Progenitor cell of endocrine pancreas (in vitro differentiated cells): ENCODE results near the gene PTGIS. TPM values are rescaled to one million over a fixed set of nuclear protein-coding genes. Genes with fewer than 3 reads are reported as not detected.

Experiments used
- DNase-seq: peaks from one replicate; pipeline ENCODE4 v3.0.0; 2021; ENCODE audit warnings: low spot score; ENCODE audit not compliant: unreplicated experiment
- H3K27ac Mint-ChIP-seq: 2 replicates; pipeline ENCODE4 v1.8.0; 2021; ENCODE audit warnings: mild to moderate bottlenecking, moderate library complexity, mixed read lengths
- H3K27me3 Mint-ChIP-seq: 2 replicates; pipeline ENCODE4 v1.8.0; 2021; ENCODE audit warnings: mixed read lengths
- H3K36me3 Mint-ChIP-seq: 2 replicates; pipeline ENCODE4 v1.8.0; 2022; ENCODE audit warnings: mixed read lengths; ENCODE audit not compliant: insufficient read depth
- H3K4me1 Mint-ChIP-seq: 2 replicates; pipeline ENCODE4 v1.8.0; 2021; ENCODE audit warnings: low read depth, mixed read lengths
- H3K4me3 Mint-ChIP-seq: 2 replicates; pipeline ENCODE4 v1.8.0; 2021; ENCODE audit warnings: low read depth, mild to moderate bottlenecking, moderate library complexity, mixed read lengths
- H3K9me3 Mint-ChIP-seq: 2 replicates; pipeline ENCODE4 v1.8.0; 2021; ENCODE audit warnings: low read depth, mixed read lengths
- total RNA-seq: library from RNA; stranded (reverse); gene quantifications from 2 replicates; pipeline ENCODE4 v1.2.1, GENCODE V29; 2021
- TF ChIP-seq, protein P1 (sequence below): fragments of 200-600 bp; sonication (generic); IDR thresholded peaks from one replicate; pipeline ENCODE4 v1.5.0; 2021; ENCODE audit warnings: antibody characterized with exemption, mild to moderate bottlenecking; ENCODE audit not compliant: unreplicated experiment

Gene PTGIS
- total RNA-seq, 1 donor from 2014 or later, result 19.3 TPM

DNA sequence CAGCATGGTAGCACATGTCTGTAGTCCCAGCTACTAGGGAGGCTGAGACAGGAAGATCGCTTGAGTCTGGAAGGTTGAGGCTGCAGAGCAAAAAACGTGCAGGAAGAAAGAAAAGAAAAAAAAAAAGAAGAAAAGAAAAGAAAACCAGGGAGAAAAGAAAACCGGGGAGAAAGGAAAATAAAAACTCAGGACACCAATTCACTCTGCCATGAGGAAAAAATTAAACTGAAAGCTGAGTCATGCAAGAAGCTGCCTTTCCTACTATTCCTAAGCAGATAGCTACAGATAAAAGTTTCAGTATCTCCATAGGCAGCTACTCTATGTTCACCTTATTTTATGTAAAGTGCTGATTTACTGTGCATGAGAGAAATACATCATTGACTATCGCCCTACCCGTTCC, 10.5 kb downstream of the PTGIS start:
- no peak for DNase-seq
- H3K4me3 Mint-ChIP-seq, result no peak overlapping the region
- peaks cover 18% of the 10 kb centered on the region for H3K36me3 Mint-ChIP-seq
- H3K27ac Mint-ChIP-seq, result no peak overlapping the region
- H3K9me3 Mint-ChIP-seq, result peaks cover 8% of the 10 kb centered on the region
- TF ChIP-seq, protein P1, sequence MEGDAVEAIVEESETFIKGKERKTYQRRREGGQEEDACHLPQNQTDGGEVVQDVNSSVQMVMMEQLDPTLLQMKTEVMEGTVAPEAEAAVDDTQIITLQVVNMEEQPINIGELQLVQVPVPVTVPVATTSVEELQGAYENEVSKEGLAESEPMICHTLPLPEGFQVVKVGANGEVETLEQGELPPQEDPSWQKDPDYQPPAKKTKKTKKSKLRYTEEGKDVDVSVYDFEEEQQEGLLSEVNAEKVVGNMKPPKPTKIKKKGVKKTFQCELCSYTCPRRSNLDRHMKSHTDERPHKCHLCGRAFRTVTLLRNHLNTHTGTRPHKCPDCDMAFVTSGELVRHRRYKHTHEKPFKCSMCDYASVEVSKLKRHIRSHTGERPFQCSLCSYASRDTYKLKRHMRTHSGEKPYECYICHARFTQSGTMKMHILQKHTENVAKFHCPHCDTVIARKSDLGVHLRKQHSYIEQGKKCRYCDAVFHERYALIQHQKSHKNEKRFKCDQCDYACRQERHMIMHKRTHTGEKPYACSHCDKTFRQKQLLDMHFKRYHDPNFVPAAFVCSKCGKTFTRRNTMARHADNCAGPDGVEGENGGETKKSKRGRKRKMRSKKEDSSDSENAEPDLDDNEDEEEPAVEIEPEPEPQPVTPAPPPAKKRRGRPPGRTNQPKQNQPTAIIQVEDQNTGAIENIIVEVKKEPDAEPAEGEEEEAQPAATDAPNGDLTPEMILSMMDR, result no peak
- no peaks in the 10 kb centered on the region for H3K27me3 Mint-ChIP-seq
- H3K4me1 Mint-ChIP-seq, result peaks cover under 1% of the 10 kb centered on the region

DNA sequence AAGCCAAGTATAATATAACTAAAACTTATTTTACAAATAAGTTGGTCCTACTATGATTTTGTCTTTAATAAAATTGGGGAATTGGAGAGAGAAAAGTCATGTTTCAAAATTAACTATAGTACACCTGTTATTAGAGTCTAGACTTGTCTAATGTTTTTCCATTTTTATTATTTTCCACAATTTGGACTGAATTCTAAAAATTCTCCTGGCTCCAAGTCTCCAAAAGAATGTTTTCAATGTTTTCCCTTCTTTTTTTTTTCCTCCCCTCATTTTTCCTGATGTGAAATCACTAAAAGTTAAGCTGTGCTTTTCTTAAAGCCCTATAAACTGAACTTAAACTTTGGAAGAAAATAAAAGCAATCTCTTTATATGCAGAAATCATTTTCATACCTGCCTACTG, 11.3 kb downstream of the PTGIS start:
- Mint-ChIP-seq H3K9me3 (peaks cover 8% of the 10 kb centered on the region), H3K27ac (no peak overlapping the region), H3K4me3 (no peak overlapping the region), H3K27me3 (no peaks in the 10 kb centered on the region), H3K4me1 (peaks cover 3% of the 10 kb centered on the region), H3K36me3 (peaks cover 18% of the 10 kb centered on the region)
- no peak for DNase-seq
- TF ChIP-seq, protein P1, result no peak

DNA sequence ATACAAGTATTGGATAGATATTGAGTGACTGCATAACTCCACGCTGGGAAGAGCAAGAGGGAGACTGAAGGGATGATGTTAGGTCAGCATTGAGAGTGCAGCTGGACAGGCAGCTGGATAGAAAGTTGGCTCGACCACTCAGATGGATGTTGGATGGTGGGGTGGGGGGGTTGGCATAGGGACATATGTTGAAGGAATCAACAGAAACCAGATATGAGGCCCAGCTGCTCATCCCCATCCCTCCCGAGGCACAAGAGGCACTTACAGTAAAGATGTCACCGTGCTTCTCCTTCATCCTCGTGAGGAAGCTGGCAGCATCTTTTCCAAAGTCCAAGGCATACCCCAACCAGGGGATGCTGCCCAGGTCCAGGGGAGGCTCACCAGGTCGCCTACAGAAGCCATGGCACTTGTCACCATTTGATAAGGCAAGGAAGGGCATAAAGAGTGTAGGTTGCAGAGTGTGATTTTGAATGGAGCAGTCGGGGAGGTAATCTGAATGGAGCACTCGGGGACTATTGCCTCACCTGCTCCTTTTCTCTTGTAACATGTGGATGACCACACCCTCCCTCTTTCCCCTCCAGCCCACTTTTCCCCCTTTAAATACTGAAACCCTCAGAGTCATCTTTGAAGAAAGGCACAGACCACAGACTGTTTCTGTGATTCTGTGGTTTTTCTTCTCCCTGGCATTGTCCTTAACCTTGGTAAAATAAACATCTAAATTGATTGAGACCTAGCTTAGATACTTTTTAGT, 18.0 kb downstream of the PTGIS start:
- DNase-seq, result no peak
- TF ChIP-seq, protein P1, result no peak
- Mint-ChIP-seq H3K36me3 (peaks cover 10% of the 10 kb centered on the region), H3K4me1 (peaks cover 12% of the 10 kb centered on the region), H3K27ac (no peak overlapping the region), H3K9me3 (peaks cover 4% of the 10 kb centered on the region), H3K27me3 (no peaks in the 10 kb centered on the region), H3K4me3 (no peak overlapping the region)

DNA sequence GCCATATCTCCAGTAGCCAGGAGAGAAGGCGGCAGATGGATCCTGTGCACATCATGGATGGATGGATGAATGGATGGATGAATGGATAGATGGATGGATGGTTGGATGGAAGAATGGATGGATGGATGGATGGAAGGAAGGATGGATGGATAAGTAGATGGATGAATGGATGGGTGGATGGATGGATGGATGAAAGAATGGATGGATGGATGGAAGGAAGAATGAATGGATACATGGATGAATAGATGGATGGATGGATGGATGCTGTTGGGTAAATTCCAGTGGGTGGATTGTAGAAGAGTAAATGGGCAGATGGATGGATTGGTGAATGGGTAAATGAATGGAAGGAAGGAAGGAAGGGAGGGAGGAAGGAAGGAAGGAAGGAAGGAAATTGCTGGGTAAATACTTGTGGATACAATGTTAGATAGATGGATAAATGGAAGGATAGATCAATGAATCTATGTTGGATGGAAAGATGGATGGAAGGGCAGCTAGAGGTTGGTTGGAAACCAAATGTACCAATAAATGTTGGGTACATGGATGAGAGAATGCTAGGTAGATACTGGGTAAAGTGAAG, 19.5 kb downstream of the PTGIS start:
- H3K4me3 Mint-ChIP-seq, result no peak overlapping the region
- H3K27ac Mint-ChIP-seq, result no peak overlapping the region
- TF ChIP-seq, protein P1, result no peak
- no peaks in the 10 kb centered on the region for H3K27me3 Mint-ChIP-seq
- no peak for DNase-seq
- H3K9me3 Mint-ChIP-seq, result peaks cover 4% of the 10 kb centered on the region
- H3K4me1 Mint-ChIP-seq, result peaks cover 12% of the 10 kb centered on the region
- peaks cover 10% of the 10 kb centered on the region for H3K36me3 Mint-ChIP-seq

DNA sequence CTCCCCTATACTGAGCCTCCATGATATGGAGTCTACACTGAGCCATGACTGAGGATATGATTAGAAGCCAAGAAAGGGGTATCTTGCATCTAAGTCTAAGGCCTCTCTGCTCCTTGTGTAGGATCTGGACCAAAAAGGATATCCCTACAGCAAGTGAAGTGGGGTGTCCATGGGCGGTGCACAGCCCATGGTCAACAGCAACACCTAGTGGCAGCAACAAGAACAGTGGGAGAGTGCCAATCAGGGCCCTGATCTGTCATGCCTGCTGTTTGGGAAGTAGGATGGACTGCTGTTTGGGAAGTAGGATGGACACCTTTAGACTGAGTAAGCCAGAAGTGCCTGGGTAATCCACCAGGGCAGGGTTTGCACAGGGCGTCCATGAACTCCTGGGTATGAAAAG, 22.4 kb downstream of the PTGIS start:
- H3K4me1 Mint-ChIP-seq, result peaks cover 2% of the 10 kb centered on the region
- no peak overlapping the region for H3K27ac Mint-ChIP-seq
- no peaks in the 10 kb centered on the region for H3K27me3 Mint-ChIP-seq

More for the DNA sequence above, 22.4 kb downstream of the PTGIS start:
- Mint-ChIP-seq H3K4me3 (no peak overlapping the region), H3K9me3 (peaks cover 4% of the 10 kb centered on the region), H3K36me3 (peaks cover 13% of the 10 kb centered on the region)
- no peak for DNase-seq
- TF ChIP-seq, protein P1, result no peak
